Mucosa of rectum (tissue), 2 donors: Measurements from ENCODE around the gene RASA3.

Experiments used
- H3K27ac ChIP-seq, 2 donors: one replicate each; pipeline ENCODE4 v1.7.0; 2013; ENCODE audit warnings: inconsistent platforms in 2 of 2, low read depth in 2 of 2, low read length in 2 of 2
- H3K27me3 ChIP-seq, 2 donors: one replicate each; pipeline ENCODE4 v1.7.0; 2013; ENCODE audit warnings: low read length in 2 of 2; ENCODE audit not compliant: control insufficient read depth in 2 of 2, insufficient read depth in 2 of 2
- H3K36me3 ChIP-seq, 2 donors: one replicate each; pipeline ENCODE4 v1.7.0; 2013; ENCODE audit warnings: low read length in 2 of 2; ENCODE audit not compliant: control insufficient read depth in 2 of 2, insufficient read depth in 2 of 2
- H3K4me1 ChIP-seq, 2 donors: one replicate each; pipeline ENCODE4 v1.7.0; 2013; ENCODE audit warnings: low read length in 2 of 2, mild to moderate bottlenecking in 1 of 2; ENCODE audit not compliant: control insufficient read depth in 2 of 2, insufficient read depth in 2 of 2
- H3K4me3 ChIP-seq, 2 donors: one replicate each; pipeline ENCODE4 v1.7.0; 2013; ENCODE audit warnings: low read length in 2 of 2
- H3K9ac ChIP-seq, 2 donors: one replicate each; pipeline ENCODE4 v1.7.0; 2013; ENCODE audit warnings: low read length in 2 of 2, low read depth in 1 of 2, mild to moderate bottlenecking in 1 of 2
- H3K9me3 ChIP-seq, 2 donors: one replicate each; pipeline ENCODE4 v1.7.0; 2013; ENCODE audit warnings: low read length in 2 of 2; ENCODE audit not compliant: control insufficient read depth in 2 of 2
- donor health status: healthy.
- donor health status: Normal muscosa, but diverticular disease.

RASA3 gene

DNA sequence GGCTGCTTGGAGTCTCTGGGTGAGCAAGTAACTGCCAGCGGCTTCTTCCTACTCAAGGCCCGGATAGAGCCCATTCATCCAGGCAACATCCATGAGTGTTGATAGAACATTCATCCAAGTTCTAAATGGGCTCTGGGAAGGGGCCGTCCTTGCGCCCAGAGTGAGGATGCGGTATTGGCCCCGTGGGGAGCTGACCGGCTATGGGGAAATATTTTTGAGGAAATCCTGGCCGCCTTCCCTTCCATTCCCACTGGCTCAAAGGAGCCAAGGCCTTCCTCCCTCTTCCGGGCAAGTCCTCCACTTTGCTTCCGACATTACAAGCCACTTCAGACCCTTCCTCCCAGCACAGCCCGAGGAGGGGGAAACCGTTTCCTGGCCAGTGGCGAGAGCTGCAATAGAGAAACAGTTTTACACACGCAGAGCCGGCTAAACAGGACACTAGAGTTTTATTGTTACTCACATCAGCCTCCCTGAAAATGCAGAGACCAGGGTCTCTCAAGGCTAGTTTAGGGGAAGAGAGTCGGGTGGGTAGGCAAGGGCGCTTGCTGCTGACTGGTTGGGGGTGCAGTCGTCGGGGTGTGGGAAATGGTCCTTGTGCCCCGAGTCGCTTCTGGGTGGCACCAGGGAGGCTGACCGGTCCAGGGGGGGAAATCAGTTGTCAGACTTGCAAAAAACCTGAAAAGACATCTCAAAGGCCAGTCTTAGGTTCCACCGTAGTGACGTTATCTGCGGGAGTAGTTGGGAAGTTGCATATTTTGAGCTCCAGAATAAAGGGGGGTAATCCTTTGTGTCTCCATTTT lies 196.1 kb downstream of the RASA3 start:
- Histone ChIP-seq H3K27me3 (peaks cover 8 to 10% of the 10 kb centered on the region in 2 donors), H3K27ac (no peak overlapping the region), H3K9ac (no peak overlapping the region)

DNA sequence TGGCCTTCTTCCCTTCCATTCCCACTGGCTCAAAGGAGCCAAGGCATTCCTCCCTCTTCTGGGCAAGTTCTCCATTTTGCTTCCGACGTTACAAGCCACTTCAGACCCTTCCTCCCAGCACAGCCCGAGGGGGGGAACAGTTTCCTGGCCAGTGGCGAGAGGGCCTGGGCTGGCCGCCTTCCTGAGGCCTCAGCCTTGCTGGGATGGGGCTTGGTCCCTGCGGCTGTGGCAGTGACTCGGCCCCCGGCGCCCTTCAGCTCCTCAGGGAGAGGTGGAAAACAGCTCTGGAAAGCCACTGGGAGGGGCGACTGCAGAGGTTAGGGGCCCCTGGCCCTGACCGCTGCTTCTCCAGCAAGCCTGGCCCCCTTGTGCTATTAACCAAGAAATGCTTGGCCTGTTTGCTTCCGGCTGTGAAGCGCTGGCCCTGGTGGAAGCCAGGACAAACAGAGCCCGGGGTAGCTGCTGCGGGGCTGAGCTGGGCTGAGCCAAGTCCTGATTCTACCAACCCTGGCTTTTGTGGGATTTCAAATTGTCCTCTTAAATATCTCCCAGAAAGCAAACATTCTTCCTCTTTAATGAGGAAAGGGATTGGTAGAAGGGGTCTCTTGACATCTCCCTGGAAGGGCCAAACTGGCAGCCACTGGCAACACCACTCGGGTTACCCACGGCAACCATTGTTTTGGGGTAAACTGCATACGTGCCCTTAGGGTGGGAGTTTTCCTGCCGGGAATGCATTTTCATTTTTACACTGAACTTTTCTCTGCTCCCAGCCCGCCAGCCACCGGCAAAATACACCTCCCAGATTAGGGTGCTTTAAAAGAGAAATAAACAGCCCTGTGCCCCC lies 197.2 kb downstream of the RASA3 start:
- peaks cover 3 to 9% of the 10 kb centered on the region in 2 donors for H3K4me1 ChIP-seq
- H3K27ac ChIP-seq = no peak overlapping the region
- H3K36me3 ChIP-seq = no peaks in the 10 kb centered on the region
- H3K4me3 ChIP-seq = no peak overlapping the region
- H3K27me3 ChIP-seq = peaks cover 8 to 10% of the 10 kb centered on the region in 2 donors
- H3K9me3 ChIP-seq = no peaks in the 10 kb centered on the region
- H3K9ac ChIP-seq = no peak overlapping the region

More for the DNA sequence above, 196.1 kb downstream of the RASA3 start:
- H3K4me1 ChIP-seq = peaks cover 3 to 9% of the 10 kb centered on the region in 2 donors
- H3K4me3 ChIP-seq = no peak overlapping the region
- H3K36me3 ChIP-seq = no peaks in the 10 kb centered on the region
- H3K9me3 ChIP-seq = no peaks in the 10 kb centered on the region

DNA sequence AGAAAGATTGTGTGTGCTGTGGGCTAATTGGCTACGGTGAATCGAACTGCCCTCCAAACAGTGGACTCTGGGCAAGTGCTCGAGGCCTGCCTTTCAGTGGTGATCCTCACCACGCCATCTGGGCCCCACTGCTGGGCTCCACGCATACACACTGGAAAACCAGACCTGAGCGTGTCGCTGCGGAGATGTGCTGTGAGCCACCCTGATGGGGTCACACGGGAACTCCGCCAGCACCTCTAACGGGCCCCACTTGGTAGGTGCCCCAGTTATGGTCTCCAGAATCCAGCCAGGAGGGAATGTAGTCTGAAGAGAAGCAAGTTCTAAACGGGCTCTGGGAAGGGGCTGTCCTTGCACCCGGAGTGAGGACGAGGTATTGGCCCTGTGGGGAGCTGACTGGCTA lies 197.8 kb downstream of the RASA3 start:
- Histone ChIP-seq H3K4me3 (no peak overlapping the region), H3K27ac (no peak overlapping the region), H3K9ac (no peak overlapping the region), H3K4me1 (peaks cover 3 to 7% of the 10 kb centered on the region in 2 donors), H3K36me3 (no peaks in the 10 kb centered on the region), H3K9me3 (no peaks in the 10 kb centered on the region), H3K27me3 (peaks cover 8 to 10% of the 10 kb centered on the region in 2 donors)

DNA sequence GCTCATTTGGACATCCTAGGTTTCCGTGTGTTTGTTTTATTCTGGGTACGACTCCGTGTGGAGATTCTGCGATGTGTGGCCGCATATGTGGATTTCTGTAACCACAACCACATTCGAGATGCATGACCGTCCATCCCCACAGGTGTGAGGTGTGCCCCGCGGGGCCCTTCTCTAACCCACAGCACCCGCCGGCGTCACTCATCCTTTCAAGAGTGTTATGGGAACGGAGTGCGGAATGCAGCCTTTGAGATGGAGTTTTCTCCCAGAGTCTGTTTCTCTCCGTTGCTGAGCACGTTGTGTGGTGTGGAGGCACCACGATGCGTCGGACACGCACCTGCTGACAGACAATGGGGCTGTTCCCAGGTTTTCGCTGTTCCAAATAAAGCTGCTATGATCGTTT lies 198.5 kb downstream of the RASA3 start:
- no peak overlapping the region for H3K4me3 ChIP-seq
- H3K27me3 ChIP-seq = peaks cover 3 to 5% of the 10 kb centered on the region in 2 donors
- peaks cover 3 to 7% of the 10 kb centered on the region in 2 donors for H3K4me1 ChIP-seq
- no peak overlapping the region for H3K27ac ChIP-seq
- no peaks in the 10 kb centered on the region for H3K36me3 ChIP-seq
- H3K9me3 ChIP-seq = no peaks in the 10 kb centered on the region
- H3K9ac ChIP-seq = no peak overlapping the region

DNA sequence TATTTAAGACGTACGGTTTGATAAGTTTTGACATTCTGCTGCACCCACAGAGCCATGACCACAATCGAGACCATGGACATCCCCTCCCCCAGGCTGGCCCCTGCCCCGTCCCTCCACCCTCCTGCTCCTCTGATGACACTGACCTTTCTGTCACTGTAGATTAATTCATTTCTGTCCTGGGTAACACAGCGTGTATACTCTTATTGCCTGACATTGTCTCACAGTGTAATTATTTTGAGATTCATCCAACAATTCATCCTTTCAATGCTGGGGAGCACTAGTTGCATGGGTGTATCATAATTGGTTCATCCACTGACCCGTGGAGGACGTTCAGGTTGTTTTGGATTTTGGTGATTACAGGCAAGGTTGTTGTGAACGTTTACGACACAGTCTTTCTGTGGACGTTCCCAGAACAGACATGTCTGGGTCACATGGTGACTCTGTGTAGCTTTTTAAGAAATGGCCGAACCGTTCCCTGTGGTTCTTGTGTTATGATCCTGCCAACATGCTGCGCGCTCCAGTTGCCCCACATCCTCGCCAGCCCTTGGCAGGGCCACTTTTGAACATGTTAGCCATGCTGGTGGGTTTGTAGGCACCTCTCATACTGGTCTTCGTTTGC lies 200.5 kb downstream of the RASA3 start:
- Histone ChIP-seq H3K36me3 (no peaks in the 10 kb centered on the region), H3K4me3 (no peak overlapping the region), H3K9ac (no peak overlapping the region), H3K27me3 (peaks cover 0 to 1% of the 10 kb centered on the region in 2 donors), H3K4me1 (peaks cover 0 to under 1% of the 10 kb centered on the region in 2 donors), H3K9me3 (no peaks in the 10 kb centered on the region), H3K27ac (no peak overlapping the region)

DNA sequence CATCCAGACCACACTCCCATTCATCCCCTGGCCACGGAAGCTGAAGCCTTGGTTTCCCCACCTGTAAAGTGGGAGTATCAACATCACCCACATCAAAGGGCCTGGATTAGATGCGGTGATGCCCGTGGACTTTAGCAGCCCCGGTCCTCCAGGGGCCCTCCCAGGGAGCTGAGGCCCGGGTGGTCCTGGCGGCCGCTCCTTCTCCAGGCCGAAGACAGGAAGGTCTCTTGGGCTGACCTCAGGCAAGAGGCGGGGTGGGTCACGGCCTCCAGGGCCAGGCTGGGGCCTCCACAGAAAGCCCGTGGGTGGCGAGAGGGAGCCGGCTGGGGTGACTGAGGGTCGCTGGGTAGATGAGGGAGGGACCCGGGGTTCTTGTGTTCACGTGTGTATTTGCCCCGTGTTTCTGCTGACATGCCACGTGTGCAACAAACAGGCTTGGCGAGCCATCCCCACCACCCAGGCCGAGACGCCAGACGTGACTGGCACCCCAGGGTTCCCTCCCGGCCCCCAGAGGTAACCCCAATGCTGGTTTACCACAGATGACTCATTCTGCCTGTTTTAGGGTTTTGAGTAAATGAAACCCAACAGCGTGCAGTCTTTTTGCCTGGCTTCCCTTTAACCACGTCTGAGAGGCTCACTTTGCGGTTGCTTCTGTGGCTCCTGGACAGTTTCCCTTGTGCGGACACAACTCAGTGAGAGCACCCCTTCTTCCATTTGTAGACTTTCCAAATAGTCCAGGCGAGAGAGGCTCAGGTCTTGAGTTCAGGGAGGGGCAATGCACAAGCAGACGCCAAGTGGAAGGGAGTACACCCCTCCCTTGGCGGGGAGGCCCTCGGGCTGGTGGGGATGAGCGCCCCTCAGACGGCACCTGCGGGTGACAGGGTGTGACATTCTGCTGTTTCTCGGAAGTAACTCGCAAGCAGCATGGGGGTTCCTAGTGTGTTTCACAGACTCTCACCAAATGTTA lies 201.5 kb downstream of the RASA3 start:
- no peaks in the 10 kb centered on the region for H3K36me3 ChIP-seq
- H3K27me3 ChIP-seq = peaks cover 0 to 1% of the 10 kb centered on the region in 2 donors
- peaks cover 0 to 3% of the 10 kb centered on the region in 2 donors for H3K4me1 ChIP-seq
- H3K27ac ChIP-seq = no peak overlapping the region
- no peaks in the 10 kb centered on the region for H3K9me3 ChIP-seq
- no peak overlapping the region for H3K4me3 ChIP-seq
- no peak overlapping the region for H3K9ac ChIP-seq

DNA sequence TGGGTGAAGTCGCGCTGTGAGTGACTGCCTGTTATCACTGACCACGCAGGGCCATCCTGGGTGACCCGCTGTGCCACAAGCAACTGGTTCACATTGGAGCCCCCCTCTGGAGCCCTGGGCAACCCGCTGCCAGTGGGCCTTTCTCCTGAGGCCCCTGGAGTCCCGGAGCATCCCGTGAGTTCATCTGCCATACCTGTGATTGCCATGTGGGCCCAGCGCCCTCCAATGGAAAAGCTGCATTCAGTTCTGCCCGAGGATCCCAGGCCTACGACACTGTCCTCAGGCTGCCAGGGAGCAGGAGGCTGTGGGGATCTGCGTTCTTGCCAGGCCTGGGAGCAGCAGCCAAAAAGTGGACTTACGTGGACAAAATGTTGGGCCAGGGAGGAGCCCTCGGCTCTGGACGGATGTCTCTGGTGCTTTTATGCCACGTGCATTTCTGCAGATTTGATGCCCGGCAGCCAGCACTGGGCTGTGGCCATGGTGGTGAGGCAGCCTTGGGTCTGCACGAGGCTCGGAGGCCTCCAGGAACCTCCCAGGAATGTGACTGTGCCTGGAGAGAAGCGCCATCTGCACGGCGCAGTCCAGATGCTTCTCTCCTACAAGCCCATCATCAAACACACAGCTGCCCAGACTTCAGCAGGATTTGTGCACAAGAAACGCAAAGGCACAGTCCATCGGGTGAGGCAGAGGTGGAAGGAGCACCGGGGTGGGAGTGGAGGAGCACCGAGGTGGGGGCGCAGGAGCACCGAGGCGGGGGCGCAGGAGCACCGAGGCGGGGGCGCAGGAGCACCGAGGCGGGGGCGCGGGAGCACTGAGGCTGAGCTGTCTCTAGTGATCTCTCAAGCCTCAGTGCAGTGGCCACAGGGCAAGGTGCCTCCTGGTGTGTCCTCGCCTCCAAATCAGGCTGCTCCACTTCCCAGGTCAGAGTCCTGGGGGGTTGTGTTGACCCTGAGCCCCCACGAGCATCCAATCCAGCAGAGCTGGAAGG lies 202.5 kb downstream of the RASA3 start:
- Histone ChIP-seq H3K9me3 (no peaks in the 10 kb centered on the region), H3K36me3 (no peaks in the 10 kb centered on the region), H3K27me3 (peaks cover 0 to 1% of the 10 kb centered on the region in 2 donors), H3K4me1 (peaks cover 0 to 3% of the 10 kb centered on the region in 2 donors), H3K4me3 (no peak overlapping the region), H3K9ac (no peak overlapping the region), H3K27ac (no peak overlapping the region)

DNA sequence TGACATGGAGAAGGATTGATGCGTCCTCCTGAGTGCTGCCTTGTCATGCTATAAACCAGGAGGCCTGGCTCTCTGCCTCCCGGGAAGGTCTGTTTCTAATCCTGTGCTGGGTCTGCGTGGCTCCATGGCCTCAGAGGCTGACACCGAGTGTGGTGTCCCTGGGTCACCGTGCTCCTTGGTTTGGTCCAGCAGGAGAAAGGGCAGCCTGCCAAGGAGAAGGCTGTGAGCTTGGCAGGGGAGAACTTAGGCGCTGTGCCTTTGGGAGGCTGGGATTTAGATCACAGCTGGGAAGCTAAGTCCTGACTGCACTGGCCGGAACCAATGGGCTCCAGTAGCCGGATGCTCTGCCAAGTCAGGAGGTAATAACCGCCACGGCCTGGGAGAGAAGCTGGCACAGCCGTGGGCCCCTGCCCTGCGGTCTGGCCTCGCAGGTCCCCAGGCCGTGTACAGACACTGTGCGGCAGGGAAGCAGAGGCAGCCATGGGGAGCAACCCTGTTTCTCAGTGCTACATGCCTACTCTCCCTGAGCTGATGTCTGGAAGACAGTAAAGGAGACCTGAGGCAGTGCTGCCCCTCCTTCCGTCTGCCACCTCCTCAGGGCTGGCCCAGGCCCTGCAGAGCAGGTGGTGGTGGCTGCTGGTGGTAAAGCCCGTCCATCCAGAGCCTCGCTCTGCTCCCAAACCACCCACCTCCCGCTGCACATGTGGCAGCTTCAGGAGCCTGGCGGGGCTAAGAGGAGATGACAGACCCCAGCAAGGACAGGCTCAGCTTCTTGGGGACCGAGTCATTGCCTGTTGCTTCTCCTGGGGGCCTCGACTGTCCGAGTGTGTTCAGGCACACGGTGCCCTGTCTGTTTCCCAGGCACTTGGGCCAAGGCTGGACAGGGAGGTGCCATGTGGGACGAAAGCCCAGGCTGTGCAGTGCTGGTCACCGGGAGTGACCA lies 203.5 kb downstream of the RASA3 start:
- Histone ChIP-seq H3K9ac (no peak overlapping the region), H3K4me3 (no peak overlapping the region), H3K9me3 (no peaks in the 10 kb centered on the region), H3K27me3 (no peaks in the 10 kb centered on the region), H3K4me1 (peaks cover 0 to 3% of the 10 kb centered on the region in 2 donors), H3K27ac (no peak overlapping the region), H3K36me3 (no peaks in the 10 kb centered on the region)
